Hepatocyte (in vitro differentiated cells): Measurements from ENCODE around the gene SLC16A5. TPM values are rescaled to one million over a fixed set of nuclear protein-coding genes. Genes with fewer than 3 reads are reported as not detected.
"Not testable (repeated sequence)": the region's sequence is repeated elsewhere in the genome, so short reads cannot be mapped to it uniquely, and the experiment has no call there.

Source experiments
- DNase-seq: peaks from one replicate; pipeline ENCODE4 v3.0.0-alpha.2; 2016; ENCODE audit warnings: low spot score
- H2AFZ ChIP-seq: fragments of 200-600 bp; sonication (generic); 2 replicates; pipeline ENCODE4 v1.6.0; 2016; ENCODE audit warnings: antibody characterized with exemption, mild to moderate bottlenecking
- H3K27ac ChIP-seq: fragments of 200-600 bp; sonication (generic); 2 replicates; pipeline ENCODE4 v1.5.1; 2016; ENCODE audit warnings: mild to moderate bottlenecking
- H3K27me3 ChIP-seq: fragments of 200-600 bp; sonication (generic); 2 replicates; pipeline ENCODE4 v1.6.1; 2016
- H3K36me3 ChIP-seq: fragments of 200-600 bp; sonication (generic); replicated peaks from 2 replicates; pipeline ENCODE4 v1.5.1; 2016; ENCODE audit warnings: low read depth; ENCODE audit not compliant: insufficient read depth
- H3K4me1 ChIP-seq: fragments of 200-600 bp; sonication (generic); 2 replicates; pipeline ENCODE4 v1.5.1; 2016; ENCODE audit warnings: mild to moderate bottlenecking, moderate library complexity; ENCODE audit not compliant: insufficient read depth
- H3K4me2 ChIP-seq: fragments of 200-600 bp; sonication (generic); 2 replicates; pipeline ENCODE4 v1.6.0; 2016
- H3K4me3 ChIP-seq: fragments of 200-600 bp; sonication (generic); 2 replicates; pipeline ENCODE4 v1.5.1; 2016; ENCODE audit warnings: mild to moderate bottlenecking
- H3K79me2 ChIP-seq: fragments of 200-600 bp; sonication (generic); 2 replicates; pipeline ENCODE4 v1.6.0; 2017; ENCODE audit warnings: mild to moderate bottlenecking
- H3K9me2 ChIP-seq: fragments of 200-600 bp; sonication (generic); replicated peaks from 2 replicates; pipeline ENCODE4 v1.6.0; 2017; ENCODE audit warnings: mild to moderate bottlenecking; ENCODE audit not compliant: insufficient read depth
- H3K9me3 ChIP-seq: fragments of 200-600 bp; sonication (generic); 2 replicates; pipeline ENCODE4 v1.5.1; 2016; ENCODE audit warnings: low read depth, mild to moderate bottlenecking
- H4K20me1 ChIP-seq: fragments of 200-600 bp; sonication (generic); 2 replicates; pipeline ENCODE4 v1.6.0; 2016; ENCODE audit warnings: mild to moderate bottlenecking; ENCODE audit not compliant: insufficient read depth, poor library complexity, severe bottlenecking
- EZH2 ChIP-seq: fragments of 200-600 bp; sonication (generic); IDR thresholded peaks from 2 replicates; pipeline ENCODE4 v1.6.1; 2016; ENCODE audit warnings: antibody characterized with exemption, mild to moderate bottlenecking, borderline replicate concordance
- EZH2phosphoT487 ChIP-seq: fragments of 200-600 bp; sonication (generic); IDR thresholded peaks from one replicate; pipeline ENCODE4 v1.6.1; 2018; ENCODE audit warnings: antibody characterized with exemption, mild to moderate bottlenecking, low read depth, moderate library complexity; ENCODE audit not compliant: unreplicated experiment, severe bottlenecking
- WGBS: methylation state at CpG from one replicate; pipeline ENCODE4 v1.1.6; 2016; ENCODE audit warnings: low lambda C conversion rate; ENCODE audit errors: missing lambda C conversion rate; 5-methylcytosine and 5-hydroxymethylcytosine counted together
- polyA plus RNA-seq: library from polyadenylated mRNA; unstranded; fragments of >200 nt; fragmentation: Nextera tagmentation; extraction: Ambion mirVana; gene quantifications from 2 replicates; pipeline ENCODE4 v1.2.1, GENCODE V29; 2016
- total RNA-seq: library from RNA; depleted of rRNA; stranded (reverse); fragments of >200 nt; gene quantifications from 2 replicates; pipeline ENCODE4 v1.2.3, GENCODE V29; 2014
- TF ChIP-seq, protein P1 (sequence below): fragments of 200-600 bp; sonication (generic); IDR thresholded peaks from 2 replicates; pipeline ENCODE4 v1.5.1; 2016; ENCODE audit warnings: antibody characterized with exemption, mild to moderate bottlenecking; ENCODE audit not compliant: poor library complexity

SLC16A5 gene
- total and polyA plus RNA-seq, 2 experiments from 2014 or later: 11.9 to 12.8 TPM

DNA sequence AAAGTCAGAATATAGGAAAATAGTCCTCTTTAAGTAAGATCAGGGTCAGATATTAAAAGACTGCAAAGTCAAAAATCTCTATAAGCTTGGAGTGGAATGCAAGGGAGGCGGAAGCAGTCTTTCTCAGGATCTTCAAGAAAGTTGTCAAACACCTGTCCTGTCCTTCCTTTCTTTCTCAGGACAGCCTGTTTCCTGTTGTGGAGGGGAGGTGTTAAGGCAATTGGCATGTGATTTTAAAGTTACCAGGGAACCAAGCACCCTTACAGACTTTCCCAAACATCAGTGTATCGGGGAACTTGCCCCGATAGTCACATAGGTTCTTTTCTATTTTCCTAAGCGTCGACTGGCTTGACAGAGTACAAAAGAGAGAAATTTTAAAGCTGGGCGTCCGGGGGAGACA lies 43.0 kb upstream of the SLC16A5 start:
- peaks cover 42% of the 10 kb centered on the region for H3K79me2 ChIP-seq
- peaks cover 10% of the 10 kb centered on the region for H3K4me1 ChIP-seq
- WGBS: 64% methylated on average over 7 of the region's 7 CpGs
- H3K36me3 ChIP-seq: no peaks in the 10 kb centered on the region
- TF ChIP-seq EZH2phosphoT487 (no peak), EZH2 (no peak)
- TF ChIP-seq, protein P1, sequence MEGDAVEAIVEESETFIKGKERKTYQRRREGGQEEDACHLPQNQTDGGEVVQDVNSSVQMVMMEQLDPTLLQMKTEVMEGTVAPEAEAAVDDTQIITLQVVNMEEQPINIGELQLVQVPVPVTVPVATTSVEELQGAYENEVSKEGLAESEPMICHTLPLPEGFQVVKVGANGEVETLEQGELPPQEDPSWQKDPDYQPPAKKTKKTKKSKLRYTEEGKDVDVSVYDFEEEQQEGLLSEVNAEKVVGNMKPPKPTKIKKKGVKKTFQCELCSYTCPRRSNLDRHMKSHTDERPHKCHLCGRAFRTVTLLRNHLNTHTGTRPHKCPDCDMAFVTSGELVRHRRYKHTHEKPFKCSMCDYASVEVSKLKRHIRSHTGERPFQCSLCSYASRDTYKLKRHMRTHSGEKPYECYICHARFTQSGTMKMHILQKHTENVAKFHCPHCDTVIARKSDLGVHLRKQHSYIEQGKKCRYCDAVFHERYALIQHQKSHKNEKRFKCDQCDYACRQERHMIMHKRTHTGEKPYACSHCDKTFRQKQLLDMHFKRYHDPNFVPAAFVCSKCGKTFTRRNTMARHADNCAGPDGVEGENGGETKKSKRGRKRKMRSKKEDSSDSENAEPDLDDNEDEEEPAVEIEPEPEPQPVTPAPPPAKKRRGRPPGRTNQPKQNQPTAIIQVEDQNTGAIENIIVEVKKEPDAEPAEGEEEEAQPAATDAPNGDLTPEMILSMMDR: no peak
- no peak overlapping the region for H2AFZ ChIP-seq
- no peak overlapping the region for H3K4me2 ChIP-seq
- no peaks in the 10 kb centered on the region for H3K9me3 ChIP-seq
- no peaks in the 10 kb centered on the region for H4K20me1 ChIP-seq
- H3K9me2 ChIP-seq: no peaks in the 10 kb centered on the region
- H3K27ac ChIP-seq: no peak overlapping the region
- no peak for DNase-seq
- no peak overlapping the region for H3K4me3 ChIP-seq
- no peaks in the 10 kb centered on the region for H3K27me3 ChIP-seq

DNA sequence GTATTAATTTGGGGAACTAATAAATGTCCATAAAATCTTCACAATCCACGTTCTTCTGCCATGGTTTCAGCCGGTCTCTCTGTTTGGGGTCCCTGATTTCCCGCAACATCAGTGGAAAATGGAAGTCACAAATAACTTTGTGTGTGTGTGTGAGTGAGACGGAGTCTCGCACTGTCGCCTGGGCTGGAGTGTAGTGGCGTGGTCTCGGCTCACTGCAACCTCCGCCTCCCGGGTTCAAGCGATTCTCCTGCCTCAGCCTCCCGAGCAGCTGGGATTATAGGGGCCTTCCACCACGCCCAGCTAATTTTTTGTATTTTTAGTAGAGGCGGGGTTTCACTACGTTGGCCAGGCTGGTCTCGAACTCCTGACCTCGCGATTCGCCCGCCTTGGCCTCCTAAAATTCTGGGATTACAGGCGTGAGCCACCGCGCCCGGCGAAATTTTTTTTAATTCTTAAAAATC lies 41.8 kb upstream of the SLC16A5 start:
- not testable (repeated sequence) for DNase-seq, H3K36me3 ChIP-seq, H3K27me3 ChIP-seq, H3K9me2 ChIP-seq, H4K20me1 ChIP-seq, H3K9me3 ChIP-seq
- H2AFZ ChIP-seq: peak overlapping the region; percentile 64
- H3K4me2 ChIP-seq: peak overlapping the region; percentile 88
- 8% methylated on average over 25 of the region's 25 CpGs for whole genome bisulfite sequencing
- peaks cover 10% of the 10 kb centered on the region for H3K4me1 ChIP-seq
- H3K4me3 ChIP-seq: peak overlapping the region; percentile 63
- peak overlapping the region; percentile 94 for H3K27ac ChIP-seq
- H3K79me2 ChIP-seq: peaks cover 52% of the 10 kb centered on the region

DNA sequence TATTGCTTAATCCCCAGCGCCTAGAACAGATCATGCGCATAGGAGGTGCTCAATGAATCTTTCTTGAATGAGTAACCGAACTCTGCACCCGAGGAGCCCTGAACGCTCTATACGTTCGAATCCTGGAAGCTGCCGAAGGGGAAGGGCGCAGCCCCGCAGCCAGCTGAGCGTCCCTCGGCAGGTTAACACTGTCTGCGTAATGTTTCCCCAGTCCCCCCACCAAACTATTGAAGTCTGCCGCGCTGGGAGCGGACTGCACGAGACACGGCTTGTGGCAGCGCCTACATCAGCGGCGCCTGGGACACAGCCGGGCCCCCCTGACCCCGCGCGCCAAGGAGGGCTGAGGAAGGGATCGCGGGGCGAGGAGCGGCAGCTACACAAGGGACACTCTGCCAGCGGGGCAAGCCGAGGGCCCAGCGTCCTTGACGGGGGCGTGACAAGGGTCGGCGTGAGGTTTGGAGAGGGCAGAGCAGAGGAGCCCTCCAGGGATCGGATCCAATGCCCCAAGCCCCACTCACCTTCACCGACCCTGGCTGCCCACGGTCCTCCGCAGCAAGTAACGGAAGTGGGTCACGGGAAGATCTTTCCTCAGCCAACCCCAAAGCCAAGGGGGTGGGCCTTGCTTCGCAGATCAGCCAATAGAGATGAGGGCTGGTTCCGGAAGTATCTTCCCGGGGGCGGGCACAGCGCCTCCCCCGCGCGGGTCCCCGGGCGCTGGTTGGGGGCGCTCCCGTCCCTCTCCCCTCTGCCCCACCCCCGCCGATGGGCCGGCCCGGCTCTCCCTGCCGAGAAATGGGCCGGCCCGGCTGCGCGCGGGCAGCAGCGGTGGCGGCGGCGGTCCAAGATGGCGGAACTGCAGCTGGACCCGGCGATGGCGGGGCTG lies 41.1 kb upstream of the SLC16A5 start, which contains the start of the genes ATP5PD and KCTD2:
TSS of gene ATP5PD (minus strand) at position 563 of the 883 bp plus-strand sequence. CDS start 4,319 bp downstream, outside the sequence.
TSS of gene KCTD2 (plus strand) at position 819 of the 883 bp plus-strand sequence. CDS start at position 845, 26 bp downstream.
- Histone ChIP-seq H3K4me3 (peak within 1 kb of the TSS; percentile 82), H3K4me2 (peak within 1 kb of the TSS; percentile 90), H3K9me2 (no peaks in the 10 kb centered on the region), H3K27ac (peak within 1 kb of the TSS; percentile 94), H3K36me3 (no peaks in the 10 kb centered on the region), H3K79me2 (peaks cover 56% of the 10 kb centered on the region), H3K27me3 (no peaks in the 10 kb centered on the region), H4K20me1 (no peaks in the 10 kb centered on the region), H3K9me3 (no peaks in the 10 kb centered on the region), H3K4me1 (peaks cover 10% of the 10 kb centered on the region), H2AFZ (peak within 1 kb of the TSS; percentile 64)
- peak; percentile 97 for DNase-seq
- under 1% methylated on average over 39 of the region's 72 CpGs for WGBS
- TF ChIP-seq, protein P1: no peak
- TF ChIP-seq EZH2: no peak
- TF ChIP-seq EZH2phosphoT487: no peak
